ENCODE measurements around the gene UBE2D2. TPM values are rescaled to one million over a fixed set of nuclear protein-coding genes. Genes with fewer than 3 reads are reported as not detected.

UBE2D2 gene
- total and polyA plus RNA-seq, 2 of the 13 experiments (the other 11 are each of a cell fraction or from before 2014, with no cell fraction given): 79.1 to 109 TPM

GRCh38 chr5:139513852-139514485 lies 47.2 kb upstream of the UBE2D2 start (continued):
- TF ChIP-seq, protein P1, sequence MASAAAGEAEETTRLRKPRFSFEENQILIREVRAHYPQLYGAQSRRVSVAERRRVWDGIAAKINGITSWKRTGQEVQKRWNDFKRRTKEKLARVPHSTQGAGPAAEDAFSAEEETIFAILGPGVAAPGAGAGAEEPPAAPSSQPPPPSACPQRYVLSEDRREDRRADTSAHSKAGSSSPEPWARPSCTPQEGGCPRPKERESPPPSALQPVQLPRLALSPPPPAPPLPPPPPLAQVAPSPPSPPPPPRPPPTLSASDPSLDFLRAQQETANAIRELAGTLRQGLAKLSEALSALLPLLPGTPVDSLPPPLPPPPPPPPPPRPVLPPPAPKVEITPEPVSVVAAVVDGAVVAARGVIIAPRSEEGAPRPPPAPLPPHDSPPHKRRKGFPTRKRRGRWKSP (CRISPR knock-in tag; IDR thresholded peaks at IDR 0.05): peak; percentile 51; the same call in 1 of the 2 replicates
- TF ChIP-seq MAF1 (CRISPR knock-in tag; IDR thresholded peaks at IDR 0.05; ENCODE audit: borderline replicate concordance) (no peak), ZNF710 (CRISPR knock-in tag; IDR thresholded peaks at IDR 0.05; ENCODE audit: borderline replicate concordance) (no peak), PAWR (CRISPR knock-in tag; IDR thresholded peaks at IDR 0.05; ENCODE audit: borderline replicate concordance) (no peak)
- TF ChIP-seq, protein P2, sequence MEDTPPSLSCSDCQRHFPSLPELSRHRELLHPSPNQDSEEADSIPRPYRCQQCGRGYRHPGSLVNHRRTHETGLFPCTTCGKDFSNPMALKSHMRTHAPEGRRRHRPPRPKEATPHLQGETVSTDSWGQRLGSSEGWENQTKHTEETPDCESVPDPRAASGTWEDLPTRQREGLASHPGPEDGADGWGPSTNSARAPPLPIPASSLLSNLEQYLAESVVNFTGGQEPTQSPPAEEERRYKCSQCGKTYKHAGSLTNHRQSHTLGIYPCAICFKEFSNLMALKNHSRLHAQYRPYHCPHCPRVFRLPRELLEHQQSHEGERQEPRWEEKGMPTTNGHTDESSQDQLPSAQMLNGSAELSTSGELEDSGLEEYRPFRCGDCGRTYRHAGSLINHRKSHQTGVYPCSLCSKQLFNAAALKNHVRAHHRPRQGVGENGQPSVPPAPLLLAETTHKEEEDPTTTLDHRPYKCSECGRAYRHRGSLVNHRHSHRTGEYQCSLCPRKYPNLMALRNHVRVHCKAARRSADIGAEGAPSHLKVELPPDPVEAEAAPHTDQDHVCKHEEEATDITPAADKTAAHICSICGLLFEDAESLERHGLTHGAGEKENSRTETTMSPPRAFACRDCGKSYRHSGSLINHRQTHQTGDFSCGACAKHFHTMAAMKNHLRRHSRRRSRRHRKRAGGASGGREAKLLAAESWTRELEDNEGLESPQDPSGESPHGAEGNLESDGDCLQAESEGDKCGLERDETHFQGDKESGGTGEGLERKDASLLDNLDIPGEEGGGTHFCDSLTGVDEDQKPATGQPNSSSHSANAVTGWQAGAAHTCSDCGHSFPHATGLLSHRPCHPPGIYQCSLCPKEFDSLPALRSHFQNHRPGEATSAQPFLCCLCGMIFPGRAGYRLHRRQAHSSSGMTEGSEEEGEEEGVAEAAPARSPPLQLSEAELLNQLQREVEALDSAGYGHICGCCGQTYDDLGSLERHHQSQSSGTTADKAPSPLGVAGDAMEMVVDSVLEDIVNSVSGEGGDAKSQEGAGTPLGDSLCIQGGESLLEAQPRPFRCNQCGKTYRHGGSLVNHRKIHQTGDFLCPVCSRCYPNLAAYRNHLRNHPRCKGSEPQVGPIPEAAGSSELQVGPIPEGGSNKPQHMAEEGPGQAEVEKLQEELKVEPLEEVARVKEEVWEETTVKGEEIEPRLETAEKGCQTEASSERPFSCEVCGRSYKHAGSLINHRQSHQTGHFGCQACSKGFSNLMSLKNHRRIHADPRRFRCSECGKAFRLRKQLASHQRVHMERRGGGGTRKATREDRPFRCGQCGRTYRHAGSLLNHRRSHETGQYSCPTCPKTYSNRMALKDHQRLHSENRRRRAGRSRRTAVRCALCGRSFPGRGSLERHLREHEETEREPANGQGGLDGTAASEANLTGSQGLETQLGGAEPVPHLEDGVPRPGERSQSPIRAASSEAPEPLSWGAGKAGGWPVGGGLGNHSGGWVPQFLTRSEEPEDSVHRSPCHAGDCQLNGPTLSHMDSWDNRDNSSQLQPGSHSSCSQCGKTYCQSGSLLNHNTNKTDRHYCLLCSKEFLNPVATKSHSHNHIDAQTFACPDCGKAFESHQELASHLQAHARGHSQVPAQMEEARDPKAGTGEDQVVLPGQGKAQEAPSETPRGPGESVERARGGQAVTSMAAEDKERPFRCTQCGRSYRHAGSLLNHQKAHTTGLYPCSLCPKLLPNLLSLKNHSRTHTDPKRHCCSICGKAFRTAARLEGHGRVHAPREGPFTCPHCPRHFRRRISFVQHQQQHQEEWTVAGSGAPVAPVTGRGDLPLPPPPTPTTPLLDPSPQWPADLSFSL (CRISPR knock-in tag; IDR thresholded peaks at IDR 0.05): no peak
